OCI-LY1 (cell line): ENCODE measurements around the gene GLB1L3.

Experiments
- H2AFZ ChIP-seq: fragments of 200-600 bp; sonication (generic), shearing (Covaris generic); 2 replicates; pipeline ENCODE4 v1.6.0; 2014; ENCODE audit warnings: antibody characterized with exemption, mild to moderate bottlenecking, low read length
- H3F3A ChIP-seq: fragments of 200-600 bp; sonication (generic), shearing (Covaris generic); 2 replicates; pipeline ENCODE4 v1.6.0; 2014; ENCODE audit warnings: mild to moderate bottlenecking, antibody characterized with exemption, low read length, moderate library complexity; ENCODE audit not compliant: insufficient read depth
- H3K27ac ChIP-seq: fragments of 200-600 bp; sonication (generic); 2 replicates; pipeline ENCODE4 v1.5.1; 2014; ENCODE audit warnings: low read length, mixed run types, mild to moderate bottlenecking, low read depth; ENCODE audit not compliant: poor library complexity, severe bottlenecking
- H3K27me3 ChIP-seq: fragments of 200-600 bp; sonication (generic); 2 replicates; pipeline ENCODE4 v1.6.0; 2014; ENCODE audit warnings: antibody characterized with exemption, mild to moderate bottlenecking, low read length, moderate library complexity; ENCODE audit not compliant: insufficient read depth
- H3K36me3 ChIP-seq: fragments of 200-600 bp; sonication (generic); 2 replicates; pipeline ENCODE4 v1.6.1; 2014; ENCODE audit warnings: mild to moderate bottlenecking, antibody characterized with exemption, low read length, moderate library complexity, mixed read lengths; ENCODE audit not compliant: insufficient read depth
- H3K4me1 ChIP-seq: fragments of 200-600 bp; sonication (generic); 2 replicates; pipeline ENCODE4 v1.5.1; 2014; ENCODE audit warnings: mild to moderate bottlenecking, low read length, moderate library complexity; ENCODE audit not compliant: insufficient read depth, severe bottlenecking
- H3K4me2 ChIP-seq: fragments of 200-600 bp; sonication (generic), shearing (Covaris generic); 2 replicates; pipeline ENCODE4 v1.6.1; 2014; ENCODE audit warnings: low read length
- H3K4me3 ChIP-seq: fragments of 200-600 bp; sonication (generic); 2 replicates; pipeline ENCODE4 v1.5.1; 2014; ENCODE audit warnings: low read length, low read depth, mild to moderate bottlenecking, mixed read lengths; ENCODE audit not compliant: poor library complexity, severe bottlenecking
- H3K79me2 ChIP-seq: fragments of 200-600 bp; shearing (Covaris generic); 2 replicates; pipeline ENCODE4 v1.6.1; 2016; ENCODE audit warnings: mixed run types, low read length, mixed read lengths; ENCODE audit not compliant: insufficient read depth
- H3K9ac ChIP-seq: fragments of 200-600 bp; sonication (generic), shearing (Covaris generic); 2 replicates; pipeline ENCODE4 v1.6.1; 2014; ENCODE audit warnings: mild to moderate bottlenecking, low read length, mixed read lengths
- H3K9me2 ChIP-seq: fragments of 200-600 bp; sonication (generic), shearing (Covaris generic); 2 replicates; pipeline ENCODE4 v1.6.1; 2014; ENCODE audit warnings: low read depth, mild to moderate bottlenecking, low read length, mixed read lengths
- H3K9me3 ChIP-seq: fragments of 200-600 bp; shearing (Covaris generic); 2 replicates; pipeline ENCODE4 v1.6.1; 2014; ENCODE audit warnings: low read length, mixed read lengths
- H4K20me1 ChIP-seq: fragments of 200-600 bp; sonication (generic), shearing (Covaris generic); 2 replicates; pipeline ENCODE4 v1.6.0; 2016; ENCODE audit warnings: mild to moderate bottlenecking, low read length; ENCODE audit not compliant: insufficient read depth
- CTCF ChIP-seq: fragments of 200-600 bp; sonication (generic), shearing (Covaris generic); IDR thresholded peaks from 2 replicates; pipeline ENCODE4 v1.5.1; 2017; ENCODE audit warnings: mild to moderate bottlenecking, antibody characterized with exemption, low read length, moderate library complexity, mixed read lengths
- EZH2 ChIP-seq: fragments of 200-600 bp; sonication (generic), shearing (Covaris generic); IDR thresholded peaks from 2 replicates; pipeline ENCODE4 v1.8.0; 2017; ENCODE audit warnings: borderline replicate concordance, mixed run types, mild to moderate bottlenecking, antibody characterized with exemption, low read length, moderate library complexity, mixed read lengths

Gene GLB1L3

GRCh38 chr11:134275534-134276395 is at the start of gene GLB1L3:
TSS of gene GLB1L3 (plus strand) at chr11:134276379. CDS start at chr11:134276741, 362 bp downstream.
- TF ChIP-seq CTCF (no peak), EZH2 (no peak)
- Histone ChIP-seq H3K9me2 (no peaks in the 10 kb centered on the region), H3K4me2 (no peak within 1 kb of the TSS), H3K36me3 (no peaks in the 10 kb centered on the region), H3K9me3 (no peaks in the 10 kb centered on the region), H3K79me2 (no peaks in the 10 kb centered on the region), H3F3A (no peaks in the 10 kb centered on the region), H3K9ac (no peak within 1 kb of the TSS), H2AFZ (no peak within 1 kb of the TSS), H3K27ac (no peak within 1 kb of the TSS), H3K4me1 (no peaks in the 10 kb centered on the region), H3K27me3 (no peaks in the 10 kb centered on the region), H4K20me1 (no peaks in the 10 kb centered on the region), H3K4me3 (no peak within 1 kb of the TSS)

GRCh38 chr11:134226806-134227325 is 49.3 kb upstream of the GLB1L3 start:
- Histone ChIP-seq H3K36me3 (peaks cover 6% of the 10 kb centered on the region; the same call in 1 of the 2 replicates), H2AFZ (no peak overlapping the region), H3K4me3 (no peak overlapping the region), H3K27ac (no peak overlapping the region), H3K79me2 (peaks cover 17% of the 10 kb centered on the region), H3K4me2 (no peak overlapping the region), H3K9ac (no peak overlapping the region), H3K9me3 (no peaks in the 10 kb centered on the region), H3K9me2 (no peaks in the 10 kb centered on the region), H4K20me1 (no peaks in the 10 kb centered on the region), H3K27me3 (peaks cover 17% of the 10 kb centered on the region), H3F3A (no peaks in the 10 kb centered on the region), H3K4me1 (peaks cover 27% of the 10 kb centered on the region)
- TF ChIP-seq EZH2: no peak
- no peak for TF ChIP-seq CTCF

- Histone ChIP-seq H3K27me3 (peaks cover 21% of the 10 kb centered on the region), H3K9me3 (no peaks in the 10 kb centered on the region), H3K4me2 (no peak overlapping the region), H3K27ac (no peak overlapping the region), H2AFZ (no peak overlapping the region), H3K9me2 (no peaks in the 10 kb centered on the region), H3K79me2 (no peaks in the 10 kb centered on the region), H4K20me1 (no peaks in the 10 kb centered on the region), H3K4me1 (peaks cover 13% of the 10 kb centered on the region), H3K4me3 (no peak overlapping the region), H3K9ac (no peak overlapping the region), H3K36me3 (no peaks in the 10 kb centered on the region), H3F3A (no peaks in the 10 kb centered on the region)
- TF ChIP-seq CTCF (no peak), EZH2 (no peak)
Observed at GRCh38 chr11:134228625-134229024, 47.6 kb upstream of the GLB1L3 start.
